A172 (cell line): Measurements from ENCODE around the gene PRDM2. TPM values are rescaled to one million over a fixed set of nuclear protein-coding genes. Genes with fewer than 3 reads are reported as not detected.

ENCODE experiments used
- DNase-seq: peaks from one replicate; pipeline ENCODE4 v3.0.0-alpha.2; 2015; ENCODE audit warnings: low spot score
- total RNA-seq: library from RNA; depleted of rRNA; stranded (reverse); fragments of >200 nt; shearing (Covaris generic); gene quantifications from 2 replicates; pipeline ENCODE4 v1.2.3, GENCODE V29; 2014; rRNA removed

Gene PRDM2
- total RNA-seq, 1 experiment from 2014 or later: 3.6 TPM

DNA sequence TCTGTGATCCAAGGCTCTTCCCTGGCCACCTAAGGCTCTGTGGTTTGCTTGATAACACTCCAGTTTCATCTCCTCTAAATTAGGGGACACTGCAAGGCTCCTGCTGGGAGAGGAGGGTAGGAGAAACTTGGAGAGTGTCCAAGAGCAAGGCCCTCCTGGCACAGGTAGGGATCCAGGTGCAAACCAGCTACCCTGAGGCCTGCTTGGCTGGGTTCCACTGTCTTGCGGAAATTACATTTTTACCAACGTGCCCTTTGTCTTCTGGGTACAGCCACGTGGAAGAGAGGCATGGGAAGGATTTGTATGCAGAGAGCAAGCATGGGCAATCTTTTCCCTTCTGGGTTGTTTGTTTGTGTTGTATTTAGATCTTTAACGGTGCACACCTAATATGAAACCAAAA is 132.5 kb downstream of the PRDM2 start:
- DNase-seq: no peak

DNA sequence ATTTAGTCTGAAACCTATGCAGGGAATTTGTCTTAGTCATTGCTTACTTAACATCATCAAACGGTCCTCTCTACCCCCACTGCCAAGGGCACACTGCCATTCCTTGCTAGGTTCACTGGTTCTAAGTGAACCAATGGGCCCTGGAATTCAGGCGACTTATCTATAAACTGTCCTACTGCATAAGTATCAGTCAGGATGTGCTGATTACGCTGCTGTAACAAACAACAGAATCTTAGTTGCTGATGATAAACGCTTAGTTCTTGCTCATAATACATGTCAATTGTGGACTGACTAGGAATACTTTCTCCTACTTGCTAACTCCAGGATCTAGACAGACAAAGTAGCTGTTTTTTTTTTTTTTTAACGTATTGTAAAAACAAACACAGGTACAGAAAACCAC is 136.1 kb downstream of the PRDM2 start:
- DNase-seq: no peak

DNA sequence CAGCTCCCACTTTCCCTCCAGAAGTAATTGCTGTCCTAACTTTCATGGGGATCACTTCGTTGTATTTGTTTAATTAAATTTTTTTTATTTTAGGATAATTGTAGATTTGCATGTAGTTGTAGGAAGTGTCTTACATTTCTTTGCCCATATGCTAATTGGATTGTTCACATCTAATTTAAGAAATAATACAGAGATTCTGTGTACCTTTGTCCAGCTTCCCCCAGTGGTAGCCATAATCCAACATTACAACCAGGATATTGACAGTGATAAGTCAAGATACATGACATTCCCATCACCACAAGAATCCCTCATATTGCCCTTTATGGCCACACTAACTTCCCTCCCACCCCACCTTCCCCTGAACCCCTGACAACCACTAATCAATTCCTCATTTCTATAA is 136.6 kb downstream of the PRDM2 start:
- DNase-seq: no peak

DNA sequence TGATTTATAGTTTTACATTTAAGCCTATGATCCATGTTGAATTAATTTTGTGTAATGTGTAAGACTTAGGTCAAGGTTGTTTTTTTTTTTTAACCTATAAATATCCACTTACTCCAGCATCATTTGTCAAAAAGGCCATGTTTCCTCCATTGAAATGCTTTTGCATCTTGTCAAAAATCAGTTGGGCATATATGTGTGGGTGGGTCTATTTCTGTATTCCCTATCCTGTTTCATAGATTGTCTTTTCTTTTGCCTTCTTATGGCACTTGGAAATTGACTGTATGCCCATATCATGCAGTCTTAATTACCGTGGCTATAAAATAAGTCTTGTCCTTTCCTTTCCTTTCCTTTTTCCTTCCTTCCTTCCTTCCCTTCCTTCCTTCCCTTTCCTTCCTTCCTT is 138.2 kb downstream of the PRDM2 start:
- no peak for DNase-seq

GRCh38 chr1:13842497-13842896 is 142.5 kb downstream of the PRDM2 start:
- no peak for DNase-seq

GRCh38 chr1:13851726-13852125 is 151.7 kb downstream of the PRDM2 start:
- DNase-seq: no peak

DNA sequence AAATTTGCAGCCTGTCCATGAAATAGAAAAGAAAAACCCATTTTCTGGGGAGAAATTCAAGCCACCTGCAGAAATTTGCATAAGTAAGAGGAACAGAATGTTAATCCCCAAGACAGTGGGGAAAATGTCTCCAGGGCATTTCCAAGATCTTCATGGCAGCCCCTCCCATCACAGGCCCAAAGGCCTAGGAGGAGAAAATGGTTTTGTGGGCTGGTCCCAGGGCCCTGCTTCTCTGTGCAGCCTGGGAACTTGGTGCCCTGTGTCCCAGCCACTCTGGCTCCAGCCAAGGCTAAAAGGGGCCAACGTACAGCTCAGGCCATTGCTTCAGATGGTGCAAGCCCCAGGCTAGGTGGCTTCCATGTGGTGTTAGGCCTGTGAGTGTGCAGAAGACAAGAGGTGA is 155.6 kb downstream of the PRDM2 start:
- no peak for DNase-seq

DNA sequence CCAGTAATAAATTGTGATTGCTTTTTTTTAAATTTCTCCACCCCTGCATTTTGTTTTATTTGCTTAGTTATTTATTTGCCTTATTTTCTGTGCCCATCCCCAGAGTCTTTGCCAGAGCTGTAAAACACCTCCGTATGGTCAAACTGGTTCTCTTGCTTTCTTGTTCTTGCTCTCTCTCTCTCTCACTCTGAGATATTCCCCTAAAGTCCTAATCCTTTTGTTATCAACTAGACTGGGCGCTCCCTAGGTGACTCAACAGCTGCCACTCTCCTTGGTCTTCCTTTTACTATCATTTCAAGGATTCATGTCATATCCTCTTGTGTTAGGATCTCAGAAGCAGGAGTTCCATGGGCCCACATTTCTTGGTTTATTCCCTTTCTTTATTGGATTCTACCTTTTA is 160.0 kb downstream of the PRDM2 start:
- no peak for DNase-seq

- no peak for DNase-seq
Measured at GRCh38 chr1:13864760-13865159, 164.8 kb downstream of the PRDM2 start.

DNA sequence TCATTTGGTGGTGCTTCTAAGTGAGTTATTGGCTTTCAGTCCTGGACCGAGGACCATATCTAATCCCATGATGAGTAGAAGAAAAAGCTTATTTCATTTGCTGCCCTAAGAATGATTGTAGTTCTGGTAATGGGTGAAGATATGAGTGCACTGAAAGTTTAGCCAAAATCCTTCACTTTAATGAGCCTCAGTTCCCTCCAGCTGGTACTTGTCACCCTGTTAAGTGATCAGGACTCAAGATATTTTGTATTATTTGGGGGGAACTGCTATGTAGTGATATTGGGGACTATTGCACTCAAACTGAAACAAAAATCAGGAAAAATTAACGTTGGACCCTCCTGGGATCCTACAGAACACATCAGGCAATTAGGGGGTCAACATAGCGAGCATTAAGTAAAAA is 165.9 kb downstream of the PRDM2 start:
- no peak for DNase-seq

- DNase-seq: no peak
Measured at GRCh38 chr1:13867603-13868002, 167.6 kb downstream of the PRDM2 start.

DNA sequence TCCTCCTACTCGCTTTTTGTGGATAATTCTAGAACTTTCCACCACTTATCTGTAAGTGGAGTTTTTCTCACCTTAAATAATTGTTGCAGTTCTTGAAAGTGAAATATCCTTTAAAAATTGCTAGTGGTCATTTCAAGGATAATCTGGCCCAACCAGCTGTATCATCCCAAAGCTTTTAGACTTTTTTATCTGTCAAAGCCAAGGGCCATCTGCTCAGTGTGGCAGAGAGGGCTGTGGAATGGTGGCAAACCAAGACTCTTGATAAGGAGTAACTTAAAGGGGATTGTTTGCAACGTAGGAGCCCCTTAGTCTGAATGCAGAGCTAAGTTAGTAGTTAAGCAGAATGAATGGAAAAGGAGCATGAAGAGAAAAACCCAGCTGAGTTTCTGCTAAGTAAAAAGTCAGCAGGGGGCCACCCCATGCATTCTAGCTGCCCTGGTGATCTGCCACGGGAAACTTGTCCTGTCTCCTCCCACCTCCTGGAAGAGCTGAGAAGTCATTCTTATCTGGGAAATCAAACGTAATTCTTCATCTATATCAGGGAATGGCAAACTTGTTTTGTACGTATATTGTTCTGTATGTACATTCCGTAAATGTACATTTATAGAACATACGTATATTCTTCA is 169.3 kb downstream of the PRDM2 start:
- no peak for DNase-seq

GRCh38 chr1:13871413-13871812 is 171.4 kb downstream of the PRDM2 start:
- DNase-seq: no peak

DNA sequence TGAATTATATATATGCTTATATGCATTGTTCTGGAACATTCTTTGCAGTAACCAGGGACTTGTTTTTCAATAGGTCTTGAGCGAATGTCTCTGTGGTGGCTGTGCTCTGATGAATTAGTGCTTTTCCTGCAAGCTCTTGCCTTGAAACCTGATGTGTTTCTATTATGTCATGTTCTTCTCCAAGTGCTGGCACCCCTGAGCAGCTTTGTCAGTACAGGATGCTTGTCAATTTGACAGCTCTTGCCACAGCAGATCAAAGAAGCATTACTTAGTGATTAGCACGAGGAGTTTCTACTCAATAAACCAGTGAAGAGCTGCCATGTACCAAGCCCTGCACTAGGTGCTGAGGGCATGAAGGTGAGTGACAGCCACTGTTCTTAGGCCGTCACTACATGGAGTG is 171.9 kb downstream of the PRDM2 start:
- no peak for DNase-seq

- DNase-seq: no peak
Measured at GRCh38 chr1:13873032-13873431, 173.0 kb downstream of the PRDM2 start.

Other genes with a start within 250 kb of the PRDM2 start
- not detected in 2 replicates for gene LRRC38, start 186.2 kb upstream of the PRDM2 start, total RNA-seq
- not detected in 2 replicates for gene PDPN, start 116.4 kb upstream of the PRDM2 start, total RNA-seq